GM12874 (cell line): ENCODE data around the gene CACNA1A.

Source experiments
- CTCF ChIP-seq: IDR thresholded peaks from 2 replicates; pipeline ENCODE4 v1.5.1; 2011; ENCODE audit warnings: low read depth, mild to moderate bottlenecking, control low read depth, low read length, moderate library complexity; ENCODE audit not compliant: insufficient read depth

The CACNA1A gene

GRCh38 chr19:13229246-13229645 lies 277.0 kb downstream of the CACNA1A start:
- TF ChIP-seq CTCF = no peak

- no peak for TF ChIP-seq CTCF
These were observed 277.7 kb downstream of the CACNA1A start for GRCh38 chr19:13228561-13228960.

- no peak for TF ChIP-seq CTCF
These were observed 279.3 kb downstream of the CACNA1A start for GRCh38 chr19:13226983-13227382.

GRCh38 chr19:13225973-13226865 lies 280.1 kb downstream of the CACNA1A start:
- no peak for TF ChIP-seq CTCF

GRCh38 chr19:13225085-13225484 lies 281.2 kb downstream of the CACNA1A start:
- no peak for TF ChIP-seq CTCF

GRCh38 chr19:13220847-13221246 lies 285.4 kb downstream of the CACNA1A start:
- TF ChIP-seq CTCF = no peak

GRCh38 chr19:13215572-13216380 lies 290.5 kb downstream of the CACNA1A start:
- no peak for TF ChIP-seq CTCF
